GM23338 (cell line): ENCODE data around the gene OR6C68. TPM values are rescaled to one million over a fixed set of nuclear protein-coding genes. Genes with fewer than 3 reads are reported as not detected.
"Not testable (repeated sequence)": the region's sequence is repeated elsewhere in the genome, so short reads cannot be mapped to it uniquely, and the experiment has no call there.

Experiments
- ATAC-seq: fragments of 200-7000 bp; cut with Tn5 transposase; 3 replicates; pipeline ENCODE4 v1.9.1; 2020
- DNase-seq: peaks from one replicate; pipeline ENCODE4 v3.0.0-alpha.2; 2015; ENCODE audit warnings: low spot score
- H2AFZ ChIP-seq: fragments of 200-600 bp; sonication (generic); 2 replicates; pipeline ENCODE4 v1.8.0; 2016; ENCODE audit warnings: antibody characterized with exemption, mild to moderate bottlenecking, moderate library complexity
- H3F3A ChIP-seq: fragments of 200-600 bp; sonication (generic); replicated peaks from 2 replicates; pipeline ENCODE4 v1.8.0; 2017; ENCODE audit warnings: antibody characterized with exemption, mixed run types, low read depth
- H3K27ac ChIP-seq: fragments of 200-600 bp; sonication (generic); 2 replicates; pipeline ENCODE4 v1.6.1; 2016; ENCODE audit warnings: low read depth
- H3K27me3 ChIP-seq: fragments of 200-600 bp; sonication (generic); 2 replicates; pipeline ENCODE4 v1.8.0; 2016; ENCODE audit warnings: mild to moderate bottlenecking, mixed run types, moderate library complexity; ENCODE audit not compliant: insufficient read depth
- H3K36me3 ChIP-seq: fragments of 200-600 bp; sonication (generic); 2 replicates; pipeline ENCODE4 v1.8.0; 2016; ENCODE audit warnings: mild to moderate bottlenecking; ENCODE audit not compliant: insufficient read depth
- H3K4me1 ChIP-seq: fragments of 200-600 bp; sonication (generic); 2 replicates; pipeline ENCODE4 v1.8.0; 2016; ENCODE audit warnings: mild to moderate bottlenecking, moderate library complexity; ENCODE audit not compliant: insufficient read depth
- H3K4me2 ChIP-seq: fragments of 200-600 bp; sonication (generic); 2 replicates; pipeline ENCODE4 v1.7.1; 2017; ENCODE audit warnings: mixed run types
- H3K4me3 ChIP-seq: fragments of 200-600 bp; sonication (generic); 2 replicates; pipeline ENCODE4 v1.6.1; 2016; ENCODE audit warnings: mixed run types
- H3K79me2 ChIP-seq: fragments of 200-600 bp; sonication (generic); replicated peaks from 2 replicates; pipeline ENCODE4 v1.8.0; 2017; ENCODE audit warnings: mild to moderate bottlenecking; ENCODE audit not compliant: insufficient read depth
- H3K9me2 ChIP-seq: fragments of 200-600 bp; sonication (generic); 2 replicates; pipeline ENCODE4 v1.8.0; 2017; ENCODE audit not compliant: insufficient read depth
- H4K20me1 ChIP-seq: fragments of 200-600 bp; sonication (generic); replicated peaks from 2 replicates; pipeline ENCODE4 v1.8.0; 2017; ENCODE audit warnings: mild to moderate bottlenecking; ENCODE audit not compliant: insufficient read depth
- H3K27ac Mint-ChIP-seq: 2 replicates; pipeline ENCODE4 v1.8.0; 2020; ENCODE audit warnings: inconsistent platforms, mild to moderate bottlenecking, moderate library complexity, mixed read lengths
- H3K27me3 Mint-ChIP-seq: 3 replicates; pipeline ENCODE4 v1.8.0; 2022; ENCODE audit warnings: low read depth, mild to moderate bottlenecking, moderate library complexity, mixed read lengths, inconsistent platforms; ENCODE audit not compliant: insufficient read depth, poor library complexity
- H3K36me3 Mint-ChIP-seq: 3 replicates; pipeline ENCODE4 v1.8.0; 2021; ENCODE audit warnings: low read depth, mild to moderate bottlenecking, inconsistent platforms, moderate library complexity, mixed read lengths
- H3K4me1 Mint-ChIP-seq: 3 replicates; pipeline ENCODE4 v1.8.0; 2020; ENCODE audit warnings: mild to moderate bottlenecking, inconsistent platforms, mixed read lengths
- H3K4me3 Mint-ChIP-seq: 3 replicates; pipeline ENCODE4 v1.8.0; 2021; ENCODE audit warnings: moderate library complexity, mild to moderate bottlenecking, inconsistent platforms, mixed read lengths
- H3K9me3 Mint-ChIP-seq: 3 replicates; pipeline ENCODE4 v1.8.0; 2020; ENCODE audit warnings: moderate library complexity, mild to moderate bottlenecking, inconsistent platforms, mixed read lengths
- EZH2phosphoT487 ChIP-seq: fragments of 200-600 bp; sonication (generic); IDR thresholded peaks from one replicate; pipeline ENCODE4 v1.8.1; 2018; ENCODE audit warnings: antibody characterized with exemption; ENCODE audit not compliant: unreplicated experiment
- JUNB ChIP-seq: IDR thresholded peaks from one replicate; pipeline ENCODE4 v1.6.1; 2016; ENCODE audit warnings: antibody characterized with exemption; ENCODE audit not compliant: unreplicated experiment
- NANOG ChIP-seq: IDR thresholded peaks from 2 replicates; pipeline ENCODE4 v1.6.1; 2016; ENCODE audit warnings: antibody characterized with exemption, borderline replicate concordance
- ZNF114 ChIP-seq: fragments of 250-450 bp; sonication (Bioruptor Pico); IDR thresholded peaks from 2 replicates; pipeline ENCODE4 v1.5.0; 2020; ENCODE audit warnings: mild to moderate bottlenecking, moderate library complexity
- ZNF331 ChIP-seq: fragments of 250-450 bp; sonication (Bioruptor Pico); IDR thresholded peaks from 2 replicates; pipeline ENCODE4 v1.5.0; 2020; ENCODE audit warnings: low read depth, mild to moderate bottlenecking, moderate library complexity
- polyA plus RNA-seq: library from polyadenylated mRNA; unstranded; fragments of >200 nt; fragmentation: Nextera tagmentation; extraction: Ambion mirVana; gene quantifications from 2 replicates; pipeline ENCODE4 v1.2.1, GENCODE V29; 2016
- total RNA-seq: library from RNA; depleted of rRNA; stranded (reverse); fragments of >200 nt; shearing (Covaris generic); gene quantifications from 2 replicates; pipeline ENCODE4 v1.2.3, GENCODE V29; 2014
- TF ChIP-seq, protein P1 (sequence below): fragments of 250-450 bp; sonication (Bioruptor Pico); IDR thresholded peaks from 2 replicates; pipeline ENCODE4 v1.5.0; 2020; ENCODE audit warnings: mild to moderate bottlenecking, moderate library complexity
- TF ChIP-seq, protein P2 (sequence below): IDR thresholded peaks from one replicate; pipeline ENCODE4 v1.6.1; 2018; ENCODE audit warnings: antibody characterized with exemption; ENCODE audit not compliant: unreplicated experiment
- TF ChIP-seq, protein P3 (sequence below): IDR thresholded peaks from 2 replicates; pipeline ENCODE4 v1.6.1; 2016; ENCODE audit warnings: antibody characterized with exemption

OR6C68 gene
- total and polyA plus RNA-seq, 2 experiments from 2014 or later, result not detected

DNA sequence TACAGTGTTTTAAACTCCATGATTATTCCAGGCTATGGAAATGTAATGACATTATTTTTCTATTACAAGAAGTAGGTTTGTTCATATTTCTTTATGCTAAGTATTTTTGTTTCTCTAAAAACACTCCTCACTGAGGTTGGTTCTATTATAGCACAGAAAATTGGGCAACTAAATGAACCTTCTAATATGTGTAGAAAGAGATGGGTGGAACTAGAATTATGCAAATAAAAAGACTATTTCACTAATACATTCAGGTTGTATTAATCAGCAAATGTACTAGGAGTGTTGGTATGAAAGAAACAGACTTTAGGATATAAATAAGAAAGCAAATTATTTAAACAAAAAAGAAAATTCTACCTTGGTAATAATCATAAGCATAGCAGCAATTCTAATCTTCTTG, 43.4 kb upstream of the OR6C68 start (continued):
- TF ChIP-seq, protein P1, sequence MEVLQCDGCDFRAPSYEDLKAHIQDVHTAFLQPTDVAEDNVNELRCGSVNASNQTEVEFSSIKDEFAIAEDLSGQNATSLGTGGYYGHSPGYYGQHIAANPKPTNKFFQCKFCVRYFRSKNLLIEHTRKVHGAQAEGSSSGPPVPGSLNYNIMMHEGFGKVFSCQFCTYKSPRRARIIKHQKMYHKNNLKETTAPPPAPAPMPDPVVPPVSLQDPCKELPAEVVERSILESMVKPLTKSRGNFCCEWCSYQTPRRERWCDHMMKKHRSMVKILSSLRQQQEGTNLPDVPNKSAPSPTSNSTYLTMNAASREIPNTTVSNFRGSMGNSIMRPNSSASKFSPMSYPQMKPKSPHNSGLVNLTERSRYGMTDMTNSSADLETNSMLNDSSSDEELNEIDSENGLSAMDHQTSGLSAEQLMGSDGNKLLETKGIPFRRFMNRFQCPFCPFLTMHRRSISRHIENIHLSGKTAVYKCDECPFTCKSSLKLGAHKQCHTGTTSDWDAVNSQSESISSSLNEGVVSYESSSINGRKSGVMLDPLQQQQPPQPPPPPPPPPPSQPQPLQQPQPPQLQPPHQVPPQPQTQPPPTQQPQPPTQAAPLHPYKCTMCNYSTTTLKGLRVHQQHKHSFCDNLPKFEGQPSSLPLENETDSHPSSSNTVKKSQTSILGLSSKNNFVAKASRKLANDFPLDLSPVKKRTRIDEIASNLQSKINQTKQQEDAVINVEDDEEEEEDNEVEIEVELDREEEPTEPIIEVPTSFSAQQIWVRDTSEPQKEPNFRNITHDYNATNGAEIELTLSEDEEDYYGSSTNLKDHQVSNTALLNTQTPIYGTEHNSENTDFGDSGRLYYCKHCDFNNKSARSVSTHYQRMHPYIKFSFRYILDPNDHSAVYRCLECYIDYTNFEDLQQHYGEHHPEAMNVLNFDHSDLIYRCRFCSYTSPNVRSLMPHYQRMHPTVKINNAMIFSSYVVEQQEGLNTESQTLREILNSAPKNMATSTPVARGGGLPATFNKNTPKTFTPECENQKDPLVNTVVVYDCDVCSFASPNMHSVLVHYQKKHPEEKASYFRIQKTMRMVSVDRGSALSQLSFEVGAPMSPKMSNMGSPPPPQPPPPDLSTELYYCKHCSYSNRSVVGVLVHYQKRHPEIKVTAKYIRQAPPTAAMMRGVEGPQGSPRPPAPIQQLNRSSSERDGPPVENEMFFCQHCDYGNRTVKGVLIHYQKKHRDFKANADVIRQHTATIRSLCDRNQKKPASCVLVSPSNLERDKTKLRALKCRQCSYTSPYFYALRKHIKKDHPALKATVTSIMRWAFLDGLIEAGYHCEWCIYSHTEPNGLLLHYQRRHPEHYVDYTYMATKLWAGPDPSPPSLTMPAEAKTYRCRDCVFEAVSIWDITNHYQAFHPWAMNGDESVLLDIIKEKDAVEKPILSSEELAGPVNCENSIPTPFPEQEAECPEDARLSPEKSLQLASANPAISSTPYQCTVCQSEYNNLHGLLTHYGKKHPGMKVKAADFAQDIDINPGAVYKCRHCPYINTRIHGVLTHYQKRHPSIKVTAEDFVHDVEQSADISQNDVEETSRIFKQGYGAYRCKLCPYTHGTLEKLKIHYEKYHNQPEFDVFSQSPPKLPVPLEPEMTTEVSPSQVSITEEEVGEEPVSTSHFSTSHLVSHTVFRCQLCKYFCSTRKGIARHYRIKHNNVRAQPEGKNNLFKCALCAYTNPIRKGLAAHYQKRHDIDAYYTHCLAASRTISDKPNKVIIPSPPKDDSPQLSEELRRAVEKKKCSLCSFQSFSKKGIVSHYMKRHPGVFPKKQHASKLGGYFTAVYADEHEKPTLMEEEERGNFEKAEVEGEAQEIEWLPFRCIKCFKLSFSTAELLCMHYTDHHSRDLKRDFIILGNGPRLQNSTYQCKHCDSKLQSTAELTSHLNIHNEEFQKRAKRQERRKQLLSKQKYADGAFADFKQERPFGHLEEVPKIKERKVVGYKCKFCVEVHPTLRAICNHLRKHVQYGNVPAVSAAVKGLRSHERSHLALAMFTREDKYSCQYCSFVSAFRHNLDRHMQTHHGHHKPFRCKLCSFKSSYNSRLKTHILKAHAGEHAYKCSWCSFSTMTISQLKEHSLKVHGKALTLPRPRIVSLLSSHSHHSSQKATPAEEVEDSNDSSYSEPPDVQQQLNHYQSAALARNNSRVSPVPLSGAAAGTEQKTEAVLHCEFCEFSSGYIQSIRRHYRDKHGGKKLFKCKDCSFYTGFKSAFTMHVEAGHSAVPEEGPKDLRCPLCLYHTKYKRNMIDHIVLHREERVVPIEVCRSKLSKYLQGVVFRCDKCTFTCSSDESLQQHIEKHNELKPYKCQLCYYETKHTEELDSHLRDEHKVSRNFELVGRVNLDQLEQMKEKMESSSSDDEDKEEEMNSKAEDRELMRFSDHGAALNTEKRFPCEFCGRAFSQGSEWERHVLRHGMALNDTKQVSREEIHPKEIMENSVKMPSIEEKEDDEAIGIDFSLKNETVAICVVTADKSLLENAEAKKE (CRISPR knock-in tag), result no peak
- TF ChIP-seq, protein P2, sequence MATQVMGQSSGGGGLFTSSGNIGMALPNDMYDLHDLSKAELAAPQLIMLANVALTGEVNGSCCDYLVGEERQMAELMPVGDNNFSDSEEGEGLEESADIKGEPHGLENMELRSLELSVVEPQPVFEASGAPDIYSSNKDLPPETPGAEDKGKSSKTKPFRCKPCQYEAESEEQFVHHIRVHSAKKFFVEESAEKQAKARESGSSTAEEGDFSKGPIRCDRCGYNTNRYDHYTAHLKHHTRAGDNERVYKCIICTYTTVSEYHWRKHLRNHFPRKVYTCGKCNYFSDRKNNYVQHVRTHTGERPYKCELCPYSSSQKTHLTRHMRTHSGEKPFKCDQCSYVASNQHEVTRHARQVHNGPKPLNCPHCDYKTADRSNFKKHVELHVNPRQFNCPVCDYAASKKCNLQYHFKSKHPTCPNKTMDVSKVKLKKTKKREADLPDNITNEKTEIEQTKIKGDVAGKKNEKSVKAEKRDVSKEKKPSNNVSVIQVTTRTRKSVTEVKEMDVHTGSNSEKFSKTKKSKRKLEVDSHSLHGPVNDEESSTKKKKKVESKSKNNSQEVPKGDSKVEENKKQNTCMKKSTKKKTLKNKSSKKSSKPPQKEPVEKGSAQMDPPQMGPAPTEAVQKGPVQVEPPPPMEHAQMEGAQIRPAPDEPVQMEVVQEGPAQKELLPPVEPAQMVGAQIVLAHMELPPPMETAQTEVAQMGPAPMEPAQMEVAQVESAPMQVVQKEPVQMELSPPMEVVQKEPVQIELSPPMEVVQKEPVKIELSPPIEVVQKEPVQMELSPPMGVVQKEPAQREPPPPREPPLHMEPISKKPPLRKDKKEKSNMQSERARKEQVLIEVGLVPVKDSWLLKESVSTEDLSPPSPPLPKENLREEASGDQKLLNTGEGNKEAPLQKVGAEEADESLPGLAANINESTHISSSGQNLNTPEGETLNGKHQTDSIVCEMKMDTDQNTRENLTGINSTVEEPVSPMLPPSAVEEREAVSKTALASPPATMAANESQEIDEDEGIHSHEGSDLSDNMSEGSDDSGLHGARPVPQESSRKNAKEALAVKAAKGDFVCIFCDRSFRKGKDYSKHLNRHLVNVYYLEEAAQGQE, result no peak
- TF ChIP-seq JUNB, result no peak
- no peak for TF ChIP-seq EZH2phosphoT487
- no peak for TF ChIP-seq ZNF114 (CRISPR knock-in tag)
- TF ChIP-seq ZNF331 (CRISPR knock-in tag), result no peak
- TF ChIP-seq, protein P3, sequence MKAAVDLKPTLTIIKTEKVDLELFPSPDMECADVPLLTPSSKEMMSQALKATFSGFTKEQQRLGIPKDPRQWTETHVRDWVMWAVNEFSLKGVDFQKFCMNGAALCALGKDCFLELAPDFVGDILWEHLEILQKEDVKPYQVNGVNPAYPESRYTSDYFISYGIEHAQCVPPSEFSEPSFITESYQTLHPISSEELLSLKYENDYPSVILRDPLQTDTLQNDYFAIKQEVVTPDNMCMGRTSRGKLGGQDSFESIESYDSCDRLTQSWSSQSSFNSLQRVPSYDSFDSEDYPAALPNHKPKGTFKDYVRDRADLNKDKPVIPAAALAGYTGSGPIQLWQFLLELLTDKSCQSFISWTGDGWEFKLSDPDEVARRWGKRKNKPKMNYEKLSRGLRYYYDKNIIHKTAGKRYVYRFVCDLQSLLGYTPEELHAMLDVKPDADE, result no peak
- no peak for TF ChIP-seq NANOG

DNA sequence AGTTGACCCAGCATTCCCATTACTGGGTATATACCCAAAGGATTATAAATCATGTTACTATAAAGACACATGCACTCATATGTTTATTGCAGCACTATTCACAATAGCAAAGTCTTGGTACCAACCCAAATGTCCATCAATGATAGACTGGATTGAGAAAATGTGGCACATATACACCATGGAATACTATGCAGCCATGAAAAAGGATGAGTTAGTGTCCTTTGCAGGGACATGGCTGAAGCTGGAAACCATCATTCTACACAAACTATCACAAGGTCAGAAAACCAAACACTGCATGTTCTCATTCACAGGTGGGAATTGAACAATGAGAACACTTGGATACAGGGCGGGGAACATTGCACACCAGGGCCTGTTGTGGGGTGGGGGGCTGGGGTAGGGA, 27.3 kb upstream of the OR6C68 start:
- not testable (repeated sequence) for H3K4me2 ChIP-seq, H3K36me3 Mint-ChIP-seq, H3K27ac ChIP-seq, H4K20me1 ChIP-seq, H3K27me3 Mint-ChIP-seq, ATAC-seq, H3F3A ChIP-seq, H3K4me1 ChIP-seq, H3K4me1 Mint-ChIP-seq, H2AFZ ChIP-seq, H3K9me3 Mint-ChIP-seq, DNase-seq, H3K79me2 ChIP-seq, H3K9me2 ChIP-seq, H3K4me3 ChIP-seq, H3K36me3 ChIP-seq, H3K27ac Mint-ChIP-seq, H3K27me3 ChIP-seq, H3K4me3 Mint-ChIP-seq
